ENCODE results near the gene GAGE12D. TPM values are rescaled to one million over a fixed set of nuclear protein-coding genes. Genes with fewer than 3 reads are reported as not detected.
"Not testable (repeated sequence)": the region's sequence is repeated elsewhere in the genome, so short reads cannot be mapped to it uniquely, and the experiment has no call there.

Gene GAGE12D
- total RNA-seq (2014; rRNA removed), result not detected in 2 replicates
- not detected for polyA plus RNA-seq (2012)

DNA sequence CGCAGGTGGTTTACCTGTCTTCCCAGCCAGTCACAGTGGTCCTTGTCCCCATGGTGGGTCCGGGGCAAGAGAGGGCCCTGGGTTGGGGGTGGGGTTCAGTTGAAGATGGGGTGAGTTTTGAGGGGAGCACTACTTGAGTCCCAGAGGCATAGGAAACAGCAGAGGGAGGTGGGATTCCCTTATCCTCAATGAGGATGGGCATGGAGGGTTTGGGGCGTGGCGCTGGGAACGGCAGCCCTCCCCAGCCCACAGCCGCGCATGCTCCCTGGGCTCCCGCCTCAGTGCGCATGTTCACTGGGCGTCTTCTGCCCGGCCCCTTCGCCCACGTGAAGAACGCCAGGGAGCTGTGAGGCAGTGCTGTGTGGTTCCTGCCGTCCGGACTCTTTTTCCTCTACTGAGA is at the start of gene GAGE12D:
Gene GAGE12D, plus strand, starts transcription at position 301 of the 400 bp plus-strand sequence. CDS start 1,155 bp downstream, outside the sequence.
- DNase-seq (ENCODE audit: low read depth), result not testable (repeated sequence)

- DNase-seq (ENCODE audit: low read depth), result not testable (repeated sequence)
Measured at GRCh38 chrX:49531877-49532276, 9.7 kb upstream of the GAGE12D start, which contains the start of gene GAGE12C. Gene GAGE12C (plus strand): TSS chrX:49532177. CDS start chrX:49533332, 1,155 bp downstream.

DNA sequence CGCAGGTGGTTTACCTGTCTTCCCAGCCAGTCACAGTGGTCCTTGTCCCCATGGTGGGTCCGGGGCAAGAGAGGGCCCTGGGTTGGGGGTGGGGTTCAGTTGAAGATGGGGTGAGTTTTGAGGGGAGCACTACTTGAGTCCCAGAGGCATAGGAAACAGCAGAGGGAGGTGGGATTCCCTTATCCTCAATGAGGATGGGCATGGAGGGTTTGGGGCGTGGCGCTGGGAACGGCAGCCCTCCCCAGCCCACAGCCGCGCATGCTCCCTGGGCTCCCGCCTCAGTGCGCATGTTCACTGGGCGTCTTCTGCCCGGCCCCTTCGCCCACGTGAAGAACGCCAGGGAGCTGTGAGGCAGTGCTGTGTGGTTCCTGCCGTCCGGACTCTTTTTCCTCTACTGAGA is 9.5 kb downstream of the GAGE12D start, which contains the start of gene GAGE12E:
Gene GAGE12E, plus strand, starts transcription at position 301 of the 400 bp plus-strand sequence. CDS start 1,155 bp downstream, outside the sequence.
- not testable (repeated sequence) for DNase-seq (ENCODE audit: low read depth)

DNA sequence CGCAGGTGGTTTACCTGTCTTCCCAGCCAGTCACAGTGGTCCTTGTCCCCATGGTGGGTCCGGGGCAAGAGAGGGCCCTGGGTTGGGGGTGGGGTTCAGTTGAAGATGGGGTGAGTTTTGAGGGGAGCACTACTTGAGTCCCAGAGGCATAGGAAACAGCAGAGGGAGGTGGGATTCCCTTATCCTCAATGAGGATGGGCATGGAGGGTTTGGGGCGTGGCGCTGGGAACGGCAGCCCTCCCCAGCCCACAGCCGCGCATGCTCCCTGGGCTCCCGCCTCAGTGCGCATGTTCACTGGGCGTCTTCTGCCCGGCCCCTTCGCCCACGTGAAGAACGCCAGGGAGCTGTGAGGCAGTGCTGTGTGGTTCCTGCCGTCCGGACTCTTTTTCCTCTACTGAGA is 19.0 kb downstream of the GAGE12D start, which contains the start of gene GAGE12F:
Gene GAGE12F, plus strand, starts transcription at position 301 of the 400 bp plus-strand sequence. CDS start 1,155 bp downstream, outside the sequence.
- not testable (repeated sequence) for DNase-seq (ENCODE audit: low read depth)

DNA sequence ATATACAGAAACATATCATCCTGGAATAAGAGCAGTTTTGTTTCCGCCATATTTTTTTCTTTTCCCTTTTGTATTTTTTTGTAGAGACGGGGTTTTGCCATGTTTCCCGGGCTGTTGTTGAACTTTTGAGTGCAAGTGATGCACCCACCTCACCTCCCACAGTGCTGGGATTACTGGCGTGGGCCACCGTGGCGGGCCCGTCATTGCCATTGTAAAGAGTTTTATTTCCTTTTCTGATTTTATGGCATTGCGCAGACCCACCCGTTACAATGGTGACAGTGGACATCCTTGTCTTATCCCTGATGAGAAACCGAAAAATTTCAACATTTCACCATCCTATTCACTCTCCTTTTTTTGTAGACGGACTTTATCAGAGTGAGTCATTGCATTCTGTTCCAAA is 27.2 kb downstream of the GAGE12D start:
- DNase-seq (ENCODE audit: low read depth), result not testable (repeated sequence)

DNA sequence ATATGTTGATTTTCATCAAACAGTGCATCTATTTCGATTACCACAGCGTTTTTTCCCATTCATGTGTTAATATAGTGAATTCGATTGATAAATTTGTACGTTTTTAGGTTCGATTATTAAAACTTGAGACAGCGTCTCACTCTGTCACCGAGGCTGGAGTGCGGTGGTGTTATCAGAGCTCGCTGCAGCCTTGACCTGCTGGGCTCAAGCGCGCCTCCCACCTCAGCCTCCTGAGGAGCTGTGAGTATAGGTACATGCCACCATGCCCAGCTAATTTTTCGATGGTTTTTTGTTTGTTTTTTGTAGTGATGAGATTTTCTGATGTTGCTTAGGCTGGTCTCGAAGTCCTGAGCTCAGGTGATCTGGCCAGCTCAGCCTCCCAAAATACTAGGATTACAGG is 27.6 kb downstream of the GAGE12D start:
- DNase-seq (ENCODE audit: low read depth), result not testable (repeated sequence)

DNA sequence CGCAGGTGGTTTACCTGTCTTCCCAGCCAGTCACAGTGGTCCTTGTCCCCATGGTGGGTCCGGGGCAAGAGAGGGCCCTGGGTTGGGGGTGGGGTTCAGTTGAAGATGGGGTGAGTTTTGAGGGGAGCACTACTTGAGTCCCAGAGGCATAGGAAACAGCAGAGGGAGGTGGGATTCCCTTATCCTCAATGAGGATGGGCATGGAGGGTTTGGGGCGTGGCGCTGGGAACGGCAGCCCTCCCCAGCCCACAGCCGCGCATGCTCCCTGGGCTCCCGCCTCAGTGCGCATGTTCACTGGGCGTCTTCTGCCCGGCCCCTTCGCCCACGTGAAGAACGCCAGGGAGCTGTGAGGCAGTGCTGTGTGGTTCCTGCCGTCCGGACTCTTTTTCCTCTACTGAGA is 28.6 kb downstream of the GAGE12D start, which contains the start of gene GAGE12G:
Gene GAGE12G, plus strand, starts transcription at position 301 of the 400 bp plus-strand sequence. CDS start 1,155 bp downstream, outside the sequence.
- not testable (repeated sequence) for DNase-seq (ENCODE audit: low read depth)

DNA sequence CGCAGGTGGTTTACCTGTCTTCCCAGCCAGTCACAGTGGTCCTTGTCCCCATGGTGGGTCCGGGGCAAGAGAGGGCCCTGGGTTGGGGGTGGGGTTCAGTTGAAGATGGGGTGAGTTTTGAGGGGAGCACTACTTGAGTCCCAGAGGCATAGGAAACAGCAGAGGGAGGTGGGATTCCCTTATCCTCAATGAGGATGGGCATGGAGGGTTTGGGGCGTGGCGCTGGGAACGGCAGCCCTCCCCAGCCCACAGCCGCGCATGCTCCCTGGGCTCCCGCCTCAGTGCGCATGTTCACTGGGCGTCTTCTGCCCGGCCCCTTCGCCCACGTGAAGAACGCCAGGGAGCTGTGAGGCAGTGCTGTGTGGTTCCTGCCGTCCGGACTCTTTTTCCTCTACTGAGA is 38.1 kb downstream of the GAGE12D start, which contains the start of gene GAGE12H:
Gene GAGE12H, plus strand, starts transcription at position 301 of the 400 bp plus-strand sequence. CDS start 1,155 bp downstream, outside the sequence.
- DNase-seq (ENCODE audit: low read depth), result not testable (repeated sequence)

DNA sequence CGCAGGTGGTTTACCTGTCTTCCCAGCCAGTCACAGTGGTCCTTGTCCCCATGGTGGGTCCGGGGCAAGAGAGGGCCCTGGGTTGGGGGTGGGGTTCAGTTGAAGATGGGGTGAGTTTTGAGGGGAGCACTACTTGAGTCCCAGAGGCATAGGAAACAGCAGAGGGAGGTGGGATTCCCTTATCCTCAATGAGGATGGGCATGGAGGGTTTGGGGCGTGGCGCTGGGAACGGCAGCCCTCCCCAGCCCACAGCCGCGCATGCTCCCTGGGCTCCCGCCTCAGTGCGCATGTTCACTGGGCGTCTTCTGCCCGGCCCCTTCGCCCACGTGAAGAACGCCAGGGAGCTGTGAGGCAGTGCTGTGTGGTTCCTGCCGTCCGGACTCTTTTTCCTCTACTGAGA is 47.7 kb downstream of the GAGE12D start, which contains the start of gene GAGE2A:
Gene GAGE2A, plus strand, starts transcription at position 301 of the 400 bp plus-strand sequence. CDS start 1,155 bp downstream, outside the sequence.
- DNase-seq (ENCODE audit: low read depth), result not testable (repeated sequence)

GRCh38 chrX:49589769-49590478 is 48.4 kb downstream of the GAGE12D start:
- not testable (repeated sequence) for DNase-seq (ENCODE audit: low read depth)

- DNase-seq (ENCODE audit: low read depth), result not testable (repeated sequence)
Measured at GRCh38 chrX:49590488-49590887, 49.0 kb downstream of the GAGE12D start.

Other genes starting within 250 kb of the GAGE12D start
- gene GAGE10, start 238.1 kb upstream of the GAGE12D start, total RNA-seq (2014; rRNA removed), result not detected in 2 replicates
- not detected in 2 replicates for gene GAGE12J, start 219.7 kb upstream of the GAGE12D start, total RNA-seq (2014; rRNA removed)
- not detected in 2 replicates for gene GAGE13, start 210.2 kb upstream of the GAGE12D start, total RNA-seq (2014; rRNA removed)
- gene GAGE12C, start 9.6 kb upstream of the GAGE12D start, total RNA-seq (2014; rRNA removed), result not detected in 2 replicates
- gene GAGE12E, start 9.6 kb downstream of the GAGE12D start, total RNA-seq (2014; rRNA removed), result not detected in 2 replicates
- not detected in 2 replicates for gene GAGE12F, start 19.1 kb downstream of the GAGE12D start, total RNA-seq (2014; rRNA removed)
- not detected in 2 replicates for gene GAGE12G, start 28.7 kb downstream of the GAGE12D start, total RNA-seq (2014; rRNA removed)
- not detected in 2 replicates for gene GAGE12H, start 38.2 kb downstream of the GAGE12D start, total RNA-seq (2014; rRNA removed)
- gene GAGE2A, start 47.8 kb downstream of the GAGE12D start, total RNA-seq (2014; rRNA removed), result not detected in 2 replicates
- gene GAGE1, start 57.3 kb downstream of the GAGE12D start, total RNA-seq (2014; rRNA removed), result not detected in 2 replicates
- gene PAGE1, start 154.3 kb downstream of the GAGE12D start, total RNA-seq (2014; rRNA removed), result not detected in 2 replicates